DND-41 (cell line): ENCODE data around the gene DCC.

Experiments
- EZH2 ChIP-seq: IDR thresholded peaks from 3 replicates; pipeline ENCODE4 v1.6.1; 2012; ENCODE audit warnings: borderline replicate concordance, low read depth, mild to moderate bottlenecking, moderate library complexity, low read length, inconsistent platforms; ENCODE audit not compliant: severe bottlenecking
- TF ChIP-seq, protein P1 (sequence below): IDR thresholded peaks from 2 replicates; pipeline ENCODE4 v1.5.1; 2012; ENCODE audit warnings: borderline replicate concordance, low read length, moderate library complexity, mild to moderate bottlenecking; ENCODE audit not compliant: poor library complexity, severe bottlenecking; ENCODE audit errors: extremely low read depth

DNA sequence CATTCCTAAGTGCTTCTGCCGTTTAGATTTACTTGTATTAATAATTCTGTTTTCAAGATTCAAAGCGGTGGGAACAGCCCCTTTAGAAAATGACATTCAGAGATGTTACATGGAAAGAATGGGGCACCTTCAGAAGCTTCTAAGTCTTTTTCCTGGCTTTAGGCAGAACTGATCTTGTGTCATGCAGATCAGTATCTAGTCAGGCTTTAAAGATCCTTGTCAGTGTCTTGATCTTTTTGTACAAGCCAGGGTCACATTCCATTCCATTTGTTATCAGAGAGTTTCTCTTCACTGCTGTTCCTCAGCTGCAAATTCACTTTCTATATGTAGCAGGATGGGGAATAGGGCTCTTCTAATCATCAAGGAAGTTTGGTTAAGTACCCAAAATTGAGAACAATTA is 275.3 kb downstream of the DCC start:
- TF ChIP-seq, protein P1, sequence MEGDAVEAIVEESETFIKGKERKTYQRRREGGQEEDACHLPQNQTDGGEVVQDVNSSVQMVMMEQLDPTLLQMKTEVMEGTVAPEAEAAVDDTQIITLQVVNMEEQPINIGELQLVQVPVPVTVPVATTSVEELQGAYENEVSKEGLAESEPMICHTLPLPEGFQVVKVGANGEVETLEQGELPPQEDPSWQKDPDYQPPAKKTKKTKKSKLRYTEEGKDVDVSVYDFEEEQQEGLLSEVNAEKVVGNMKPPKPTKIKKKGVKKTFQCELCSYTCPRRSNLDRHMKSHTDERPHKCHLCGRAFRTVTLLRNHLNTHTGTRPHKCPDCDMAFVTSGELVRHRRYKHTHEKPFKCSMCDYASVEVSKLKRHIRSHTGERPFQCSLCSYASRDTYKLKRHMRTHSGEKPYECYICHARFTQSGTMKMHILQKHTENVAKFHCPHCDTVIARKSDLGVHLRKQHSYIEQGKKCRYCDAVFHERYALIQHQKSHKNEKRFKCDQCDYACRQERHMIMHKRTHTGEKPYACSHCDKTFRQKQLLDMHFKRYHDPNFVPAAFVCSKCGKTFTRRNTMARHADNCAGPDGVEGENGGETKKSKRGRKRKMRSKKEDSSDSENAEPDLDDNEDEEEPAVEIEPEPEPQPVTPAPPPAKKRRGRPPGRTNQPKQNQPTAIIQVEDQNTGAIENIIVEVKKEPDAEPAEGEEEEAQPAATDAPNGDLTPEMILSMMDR = no peak
- TF ChIP-seq EZH2 = no peak
